Stimulated activated CD4-positive, alpha-beta T cell treated with anti-CD3 and anti-CD28 coated beads, Interleukin-15, amount 100 ng/mL, for 48 hours (primary cell): ENCODE results near the gene STOML1.

Source experiments
- DNase-seq, 2 donors: peaks; one replicate each; pipeline ENCODE4 v3.0.0-alpha.2; 2020; ENCODE audit warnings: low read depth in 2 of 2

STOML1 gene, protein sequence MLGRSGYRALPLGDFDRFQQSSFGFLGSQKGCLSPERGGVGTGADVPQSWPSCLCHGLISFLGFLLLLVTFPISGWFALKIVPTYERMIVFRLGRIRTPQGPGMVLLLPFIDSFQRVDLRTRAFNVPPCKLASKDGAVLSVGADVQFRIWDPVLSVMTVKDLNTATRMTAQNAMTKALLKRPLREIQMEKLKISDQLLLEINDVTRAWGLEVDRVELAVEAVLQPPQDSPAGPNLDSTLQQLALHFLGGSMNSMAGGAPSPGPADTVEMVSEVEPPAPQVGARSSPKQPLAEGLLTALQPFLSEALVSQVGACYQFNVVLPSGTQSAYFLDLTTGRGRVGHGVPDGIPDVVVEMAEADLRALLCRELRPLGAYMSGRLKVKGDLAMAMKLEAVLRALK

DNA sequence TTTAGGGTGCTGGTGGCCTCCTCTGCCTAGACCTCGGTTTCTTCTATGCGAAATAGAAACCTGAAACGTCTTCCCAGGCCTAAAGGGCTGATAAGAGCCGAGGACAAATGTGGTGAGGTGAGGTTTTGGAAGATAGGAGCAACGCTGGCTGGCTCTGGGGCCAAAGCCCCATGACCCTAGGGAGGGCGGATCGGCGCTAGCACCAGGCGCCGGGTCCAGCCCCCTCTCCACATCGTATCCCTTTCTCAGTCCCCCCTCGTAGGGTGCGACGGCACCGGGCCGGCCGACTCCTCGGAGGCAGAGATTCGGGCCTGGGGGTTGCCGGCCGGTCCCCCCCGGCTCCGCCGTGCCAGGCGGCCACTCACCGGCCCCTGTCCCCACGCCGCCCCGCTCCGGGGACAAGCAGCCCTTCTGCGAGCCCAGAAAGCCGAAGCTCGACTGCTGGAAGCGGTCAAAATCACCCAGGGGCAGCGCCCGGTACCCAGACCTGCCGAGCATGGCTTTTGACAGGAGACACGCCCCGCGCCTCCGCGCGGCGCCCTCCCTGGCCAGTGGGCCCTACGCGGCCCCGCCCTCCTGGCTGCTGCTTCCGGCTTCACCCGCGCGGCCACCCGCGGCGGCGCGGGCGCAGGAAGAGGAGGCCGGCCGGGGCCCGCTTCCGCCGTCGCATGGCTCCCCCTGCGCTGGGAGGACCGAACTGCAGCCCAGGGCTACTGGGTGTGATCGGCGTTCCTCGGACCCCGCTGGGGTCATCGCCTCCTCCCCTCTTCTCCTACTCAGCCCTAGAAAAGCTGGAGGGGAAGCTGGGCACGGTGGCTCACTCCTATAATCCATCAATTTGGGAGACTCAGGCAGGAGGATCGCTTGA, at the start of gene STOML1:
Gene STOML1, minus strand, starts transcription at position 570 of the 868 bp plus-strand sequence. Its CDS starts 72 bp downstream, at position 498.
- DNase-seq, result peak; percentile 77 to 92

DNA sequence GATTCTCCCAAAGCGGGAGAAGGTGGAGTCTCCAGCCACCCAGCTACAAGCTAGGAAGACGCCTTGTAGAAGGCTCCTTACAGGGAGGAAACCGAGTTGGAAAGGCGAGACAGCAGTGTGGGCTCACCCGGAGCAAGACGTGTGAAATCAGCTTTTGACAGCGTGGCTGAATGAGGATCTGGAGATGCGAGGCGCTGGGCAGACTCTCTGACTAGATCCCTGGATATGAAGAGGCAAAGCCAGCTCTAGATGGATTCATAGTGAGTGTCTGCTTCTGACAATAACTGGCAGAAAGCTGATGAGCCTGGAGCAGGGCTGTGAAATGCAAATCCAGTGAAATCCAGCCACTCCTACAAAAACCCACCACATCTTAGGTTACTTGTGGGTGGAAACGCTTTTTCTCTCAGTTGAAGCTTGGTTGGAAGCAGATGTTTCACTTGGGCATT, 49.2 kb upstream of the STOML1 start:
- no peak for DNase-seq

DNA sequence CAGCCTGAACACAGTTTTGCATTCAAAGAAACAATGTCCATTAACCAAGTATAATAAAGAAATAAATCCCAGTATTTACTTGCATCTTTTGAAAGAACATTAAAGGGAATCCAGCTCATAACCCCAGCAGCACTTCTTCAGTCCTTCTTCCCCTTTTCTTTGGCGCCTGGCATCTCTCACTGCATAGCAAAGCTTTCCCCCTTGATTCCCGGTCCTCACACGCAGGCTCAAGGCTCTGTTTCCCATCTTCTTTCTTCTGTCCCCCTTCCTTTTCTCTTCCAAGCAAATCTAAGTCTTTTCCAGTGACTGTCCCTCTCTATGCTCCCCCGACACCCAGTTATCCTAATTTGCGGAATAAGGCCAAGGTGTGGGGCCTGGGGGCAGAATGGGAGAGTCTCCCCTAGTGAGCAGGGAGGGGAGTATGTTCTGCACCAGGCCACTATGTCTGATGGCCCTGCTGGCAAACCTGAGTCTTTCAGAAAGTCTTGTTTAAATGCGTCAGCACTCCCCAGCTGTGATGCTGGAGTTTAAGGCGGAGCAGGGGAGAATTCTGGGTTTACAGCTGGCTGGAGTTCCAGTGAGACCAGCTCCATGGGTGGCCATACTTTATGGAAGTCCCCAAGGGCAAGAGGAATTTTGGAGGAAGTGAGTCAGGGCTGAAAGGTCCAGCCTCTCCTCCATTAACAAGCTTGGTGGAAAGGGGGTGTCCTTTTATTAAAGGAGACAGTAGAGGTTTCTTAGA, 48.2 kb upstream of the STOML1 start:
- no peak for DNase-seq

DNA sequence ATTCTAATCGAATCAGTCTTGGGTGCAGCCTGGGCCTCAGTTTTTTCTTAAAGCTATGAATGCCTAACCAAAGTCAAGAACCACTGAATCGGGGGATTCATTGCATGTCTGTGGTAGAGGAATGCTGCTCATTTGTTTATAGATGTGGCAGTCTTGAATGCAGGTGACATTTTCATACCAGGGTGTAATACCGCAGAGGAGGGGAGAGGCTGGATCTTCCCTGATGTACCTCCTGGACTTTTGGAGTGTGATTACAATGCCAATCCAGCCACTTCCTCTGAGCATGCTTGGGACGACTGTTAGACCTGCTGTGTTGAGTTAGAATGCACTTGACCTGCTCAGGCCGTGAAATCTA, 47.5 kb upstream of the STOML1 start:
- DNase-seq, result no peak

DNA sequence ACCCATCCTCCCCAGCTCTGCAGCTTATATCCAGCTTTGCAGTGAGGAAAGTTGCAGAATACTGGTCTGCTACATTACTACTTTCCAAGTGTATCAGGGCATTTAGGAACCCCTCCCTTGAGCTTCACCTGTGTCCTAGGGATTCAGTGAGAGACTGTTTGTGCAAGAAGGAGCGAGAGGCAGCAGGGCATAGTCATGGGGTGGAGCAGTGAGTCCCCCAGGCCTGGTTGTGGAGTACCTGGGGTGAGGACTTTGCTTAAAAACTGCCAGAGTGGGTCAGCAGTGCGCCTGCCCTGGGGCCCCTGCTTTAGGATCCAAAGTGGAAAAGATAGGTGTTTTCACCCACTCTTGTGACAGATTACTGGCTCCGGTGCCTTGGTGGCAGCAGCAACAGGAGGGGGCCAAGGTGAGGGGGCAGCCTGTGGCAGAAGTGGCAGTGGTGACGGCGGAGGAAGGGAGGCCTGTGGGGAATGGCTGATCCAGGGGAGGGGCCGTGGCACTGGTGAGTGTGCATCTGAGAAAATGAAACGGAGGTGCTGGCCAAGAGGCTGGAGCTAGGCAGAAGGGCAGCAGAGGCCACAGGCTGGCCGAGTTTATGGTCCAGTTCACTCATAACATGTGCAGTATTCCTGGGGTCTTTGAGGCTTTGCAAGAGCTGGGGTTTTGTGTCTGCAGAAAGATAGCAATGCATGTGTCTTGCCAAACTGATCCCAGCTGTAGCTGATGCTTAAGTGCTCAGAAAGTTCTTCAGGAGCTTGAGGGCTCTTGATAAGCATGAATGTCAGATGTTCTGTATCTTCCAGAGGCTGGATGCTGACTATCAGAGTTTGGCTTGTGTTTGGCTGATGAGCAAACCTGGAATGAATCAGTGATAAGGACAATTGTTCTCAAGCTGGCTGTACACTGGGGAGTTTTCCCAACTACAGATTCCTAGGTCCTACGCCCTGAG, 46.9 kb upstream of the STOML1 start:
- DNase-seq, result no peak

DNA sequence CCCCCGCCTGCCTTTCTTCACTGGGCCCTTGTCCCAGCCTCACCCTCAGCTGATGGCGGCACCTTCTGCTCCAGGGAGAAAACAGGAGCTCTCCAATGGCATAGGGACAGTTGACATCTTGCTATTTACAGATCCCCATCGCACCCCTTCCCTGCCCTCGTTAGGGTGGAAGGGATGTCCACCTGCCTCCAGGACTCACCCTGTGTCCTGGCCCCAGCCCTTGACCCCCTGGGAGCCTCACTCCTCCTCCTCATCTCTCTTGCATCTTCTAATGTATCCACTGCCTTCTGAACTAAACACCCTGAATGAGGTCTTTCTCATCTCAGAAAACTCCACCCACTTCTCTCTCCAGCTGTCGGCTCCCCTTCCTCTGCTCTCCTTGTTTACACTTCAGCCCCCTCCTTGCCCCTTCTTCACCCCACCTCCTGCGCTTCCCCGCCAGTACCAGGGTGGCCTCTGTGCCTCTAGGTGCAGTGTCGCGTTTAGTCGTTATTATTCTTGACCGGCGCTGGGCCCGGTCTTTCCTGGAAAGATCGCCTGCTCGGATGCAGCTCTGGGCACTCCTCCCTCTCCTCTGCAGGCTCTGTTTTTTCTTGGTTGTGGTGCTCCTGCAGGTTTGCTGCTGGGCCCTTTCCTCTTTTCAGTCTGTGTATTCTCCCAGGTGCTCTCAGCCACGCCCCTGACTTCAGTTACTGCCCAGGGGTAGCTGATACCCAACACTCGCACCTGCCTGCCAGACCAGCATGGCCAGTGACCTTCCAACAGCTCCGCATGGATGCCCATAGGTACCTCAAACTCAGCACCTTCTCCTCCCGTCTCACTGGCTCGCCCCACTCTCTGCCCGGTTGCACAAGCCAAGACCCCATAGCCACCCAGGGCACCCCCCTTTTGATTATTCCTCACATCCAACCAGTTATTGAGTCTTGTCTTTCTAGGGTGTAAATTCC, 45.3 kb upstream of the STOML1 start:
- DNase-seq, result no peak

DNA sequence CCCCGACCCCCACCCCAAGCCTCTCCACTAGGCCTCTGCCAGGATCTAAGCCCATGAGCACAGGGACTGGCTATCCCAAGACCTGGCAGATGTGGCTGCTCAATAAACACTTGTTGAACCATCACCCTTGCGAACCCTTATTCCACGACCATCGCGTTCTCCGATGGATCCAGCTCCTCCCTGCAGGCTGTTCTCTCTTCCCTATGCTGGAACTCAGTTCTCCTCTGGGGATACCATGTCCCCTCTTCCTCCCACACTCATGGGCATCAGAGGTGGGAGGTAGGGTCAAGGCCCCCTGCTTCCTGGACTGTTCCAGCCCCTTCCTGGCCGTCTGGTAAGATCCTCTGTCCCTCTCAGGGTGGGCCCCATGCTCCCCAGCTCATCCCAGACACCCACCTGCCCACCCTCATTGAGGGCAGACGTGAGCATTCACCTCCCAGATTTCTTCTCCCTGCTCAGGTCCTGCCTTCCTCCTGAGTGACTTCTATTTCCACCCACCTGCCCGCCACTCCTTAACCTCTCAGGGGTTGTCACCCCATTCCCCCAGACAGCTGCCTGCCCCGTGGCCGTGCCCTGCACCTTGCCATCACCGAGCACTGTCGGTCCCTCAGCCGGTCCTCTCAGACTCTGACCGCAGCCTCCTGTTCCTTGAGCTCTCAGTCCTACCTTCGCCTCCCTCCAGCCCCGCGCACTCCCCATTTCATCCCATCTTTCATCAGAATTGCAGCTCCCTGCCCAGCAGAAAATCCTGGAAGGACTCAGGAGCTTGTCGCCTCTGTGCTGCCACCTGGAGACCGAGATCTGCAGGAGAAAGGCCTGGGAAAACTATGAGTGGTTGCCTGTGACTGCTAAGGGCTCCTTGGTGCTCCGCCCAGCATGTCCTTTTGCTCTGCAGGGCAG, 44.4 kb upstream of the STOML1 start:
- no peak for DNase-seq

DNA sequence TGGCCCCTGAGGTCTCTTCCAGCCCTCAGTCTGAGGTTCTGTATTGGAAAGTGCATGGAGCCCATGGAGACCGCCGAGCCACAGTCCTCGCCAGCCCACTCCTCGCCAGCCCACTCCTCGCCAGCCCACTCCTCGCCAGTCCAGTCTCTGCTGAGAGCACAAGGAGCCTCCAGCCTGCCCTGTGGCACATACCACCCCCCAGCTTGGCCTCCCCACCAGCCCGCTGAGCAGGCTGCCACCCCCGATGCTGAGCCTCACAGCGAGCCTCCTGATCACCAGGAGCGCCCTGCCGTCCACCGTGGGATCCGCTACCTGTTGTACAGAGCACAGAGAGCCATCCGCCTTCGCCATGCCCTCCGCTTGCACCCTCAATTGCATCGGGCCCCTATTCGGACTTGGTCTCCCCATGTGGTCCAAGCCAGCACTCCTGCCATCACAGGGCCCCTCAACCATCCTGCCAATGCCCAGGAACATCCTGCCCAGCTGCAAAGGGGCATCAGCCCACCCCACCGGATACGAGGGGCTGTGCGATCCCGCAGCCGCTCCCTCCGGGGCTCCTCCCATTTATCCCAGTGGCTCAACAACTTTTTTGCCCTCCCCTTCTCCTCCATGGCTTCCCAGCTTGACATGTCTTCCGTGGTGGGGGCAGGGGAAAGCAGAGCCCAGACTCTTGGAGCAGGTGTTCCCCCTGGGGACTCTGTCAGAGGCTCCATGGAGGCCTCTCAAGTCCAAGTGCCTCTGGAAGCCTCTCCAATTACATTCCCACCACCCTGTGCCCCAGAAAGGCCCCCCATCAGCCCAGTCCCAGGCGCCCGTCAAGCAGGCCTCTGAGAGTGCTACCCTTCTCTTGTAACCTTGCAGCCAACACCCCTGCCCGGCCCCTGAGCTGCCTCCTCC, 43.3 kb upstream of the STOML1 start:
- DNase-seq, result no peak

DNA sequence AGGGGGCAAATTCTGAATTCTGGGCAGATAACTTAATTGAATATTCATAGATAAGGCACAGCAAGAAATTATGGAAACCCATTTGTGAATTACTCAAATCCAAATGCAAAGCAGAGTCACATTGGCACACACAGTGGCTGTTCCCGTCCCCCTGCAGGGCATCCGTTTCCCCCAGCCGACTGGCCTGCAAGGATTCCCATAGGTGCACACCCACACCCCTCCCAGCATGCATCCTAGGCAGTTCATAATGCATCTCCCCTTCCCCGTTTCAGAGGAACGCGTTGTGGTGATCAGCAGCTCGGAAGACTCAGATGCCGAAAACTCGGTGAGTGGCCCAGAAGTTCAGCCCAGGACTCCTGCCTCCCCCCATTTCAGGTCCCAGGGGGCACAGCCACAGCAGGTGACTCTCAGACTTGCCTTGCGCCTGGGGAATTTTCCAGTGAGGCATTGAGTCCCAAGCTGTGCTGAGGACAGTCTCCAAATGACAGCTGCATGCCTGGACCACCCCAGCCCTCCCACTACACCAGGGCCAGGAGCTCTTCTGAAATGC, 42.2 kb upstream of the STOML1 start:
- DNase-seq, result no peak

DNA sequence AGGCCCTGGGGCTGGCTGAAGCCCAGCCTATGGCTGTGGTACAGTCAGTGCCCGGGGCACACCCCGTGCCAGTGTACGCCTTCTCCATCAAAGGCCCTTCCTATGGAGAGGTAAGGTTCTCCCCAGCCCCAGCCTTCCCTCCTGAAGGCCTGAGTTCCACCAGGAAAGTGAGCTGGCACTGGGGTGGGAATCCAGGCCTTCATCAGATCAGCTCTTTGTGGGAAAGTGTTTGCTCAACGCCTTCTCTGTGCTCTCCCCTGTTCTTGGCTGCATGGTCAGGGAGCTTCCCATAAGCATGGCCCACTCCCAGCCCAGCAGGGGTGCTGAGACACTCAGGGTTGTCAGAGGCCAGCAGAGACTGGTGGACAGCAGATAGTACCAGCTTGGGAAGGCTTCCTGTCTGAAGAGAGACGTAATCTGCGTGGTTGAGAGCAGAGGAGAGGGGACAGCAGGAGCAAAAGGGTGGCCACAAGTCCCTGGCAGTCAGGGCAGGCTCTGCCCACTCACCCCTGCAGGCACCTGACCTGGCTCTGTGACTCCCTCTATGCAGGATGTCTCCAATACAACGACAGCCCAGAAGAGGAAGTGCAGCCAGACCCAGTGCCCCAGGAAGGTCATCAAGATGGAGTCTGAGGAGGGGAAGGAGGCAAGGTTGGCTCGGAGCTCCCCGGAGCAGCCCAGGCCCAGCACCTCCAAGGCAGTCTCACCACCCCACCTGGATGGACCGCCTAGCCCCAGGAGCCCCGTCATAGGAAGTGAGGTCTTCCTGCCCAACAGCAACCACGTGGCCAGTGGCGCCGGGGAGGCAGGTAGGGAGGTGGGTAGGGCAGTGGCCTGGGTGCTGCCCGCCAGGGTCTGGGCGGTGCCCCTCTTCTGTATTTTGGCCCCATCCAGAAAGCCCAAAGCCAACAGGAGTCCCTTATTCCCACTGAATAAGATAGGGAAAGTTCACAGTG, 40.8 kb upstream of the STOML1 start:
- DNase-seq, result no peak

DNA sequence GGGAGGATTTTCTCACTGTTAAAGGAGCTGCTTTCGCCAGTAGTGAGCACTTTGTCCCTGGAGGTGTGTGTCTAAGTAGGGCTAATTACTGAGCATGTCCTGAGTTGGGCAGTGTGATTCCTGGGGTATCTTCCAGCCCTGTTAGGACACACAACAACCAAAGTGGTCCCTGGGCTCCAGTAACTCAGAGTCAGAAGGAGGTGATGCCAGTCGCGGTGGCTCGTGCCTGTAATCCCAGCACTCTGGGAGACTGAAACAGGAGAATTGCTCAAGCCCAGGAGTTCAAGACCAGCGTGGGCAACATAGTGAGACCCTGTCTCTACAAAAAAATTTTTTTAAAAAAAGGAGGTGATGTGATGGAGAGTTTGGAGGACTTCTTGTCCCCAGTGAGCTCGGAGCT, 40.0 kb upstream of the STOML1 start:
- no peak for DNase-seq

DNA sequence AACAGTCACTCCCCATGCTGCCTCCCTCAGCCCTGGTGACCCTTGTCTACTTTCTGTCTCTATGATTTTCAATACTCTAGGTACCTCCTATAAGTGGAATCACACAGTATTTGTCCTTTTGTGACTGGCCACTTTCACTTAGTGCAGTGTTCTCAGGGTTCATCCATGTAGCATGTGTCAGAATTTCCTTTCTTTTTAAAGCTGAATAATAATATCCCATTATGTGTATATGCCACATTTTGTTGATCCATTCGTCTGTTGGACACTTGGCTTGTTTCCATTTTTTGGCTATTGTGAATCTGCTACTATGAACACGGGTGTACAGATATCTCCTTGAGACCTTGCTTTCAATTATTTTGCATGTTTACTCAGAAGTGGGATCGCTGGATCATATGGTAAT, 36.6 kb upstream of the STOML1 start:
- DNase-seq, result no peak

DNA sequence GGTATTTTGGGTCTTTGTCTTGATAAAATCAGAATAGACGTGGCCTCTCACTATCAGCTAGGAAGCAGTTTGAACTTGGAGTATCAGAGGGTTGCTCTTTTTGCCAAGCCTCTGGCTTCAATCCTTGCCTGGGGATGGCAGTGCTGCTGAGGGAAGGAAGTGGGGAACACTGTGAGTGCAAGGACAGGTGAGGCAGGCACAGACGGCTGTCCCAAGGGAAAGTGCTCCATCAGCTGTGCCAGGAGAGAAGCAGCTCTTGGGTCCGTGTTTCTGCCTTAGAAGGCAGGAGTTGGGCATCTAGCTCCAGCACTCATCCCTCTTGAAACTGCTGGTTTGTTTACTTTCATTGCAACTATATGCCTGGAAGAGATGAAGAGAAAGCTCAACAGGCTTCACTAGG, 35.6 kb upstream of the STOML1 start:
- DNase-seq, result no peak

DNA sequence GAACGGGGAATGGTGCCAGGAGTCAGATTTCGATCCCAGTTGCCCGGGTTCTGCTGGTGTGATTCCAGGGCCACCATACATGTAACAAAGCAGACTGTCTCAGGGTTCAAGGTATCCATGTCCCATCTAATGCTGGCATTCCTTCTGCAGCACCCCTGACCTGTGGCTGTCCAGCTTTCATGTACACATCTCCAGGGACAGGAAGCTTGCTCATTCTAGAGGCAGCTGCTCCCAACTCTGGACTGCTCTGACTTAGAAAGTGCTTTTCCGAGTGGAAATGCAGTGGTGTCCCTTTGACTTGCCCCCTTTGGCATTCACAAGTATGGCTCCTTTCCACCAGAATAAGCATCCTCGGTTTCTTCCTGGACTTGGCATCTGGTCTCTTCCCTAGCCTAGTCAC, 33.3 kb upstream of the STOML1 start:
- DNase-seq, result no peak

DNA sequence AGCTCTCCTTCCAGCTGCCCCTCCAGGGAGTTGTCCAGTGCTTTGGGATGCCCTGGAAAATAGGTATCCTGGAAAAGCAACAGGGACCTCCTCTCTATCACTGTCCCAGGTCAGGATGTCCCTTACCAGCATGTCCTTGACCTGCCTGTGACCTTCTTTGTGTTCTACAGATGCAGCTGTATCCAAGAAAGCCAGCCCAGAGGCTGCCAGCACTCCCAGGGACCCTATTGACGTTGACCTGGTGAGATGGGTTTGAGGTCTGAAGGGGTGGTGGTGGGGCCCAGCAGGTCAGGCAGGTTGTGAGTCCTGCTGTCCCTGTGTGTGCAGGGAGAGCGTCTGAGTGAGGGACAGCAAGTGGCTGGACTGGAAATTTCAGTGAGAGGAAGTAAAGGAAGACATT, 32.6 kb upstream of the STOML1 start:
- no peak for DNase-seq

DNA sequence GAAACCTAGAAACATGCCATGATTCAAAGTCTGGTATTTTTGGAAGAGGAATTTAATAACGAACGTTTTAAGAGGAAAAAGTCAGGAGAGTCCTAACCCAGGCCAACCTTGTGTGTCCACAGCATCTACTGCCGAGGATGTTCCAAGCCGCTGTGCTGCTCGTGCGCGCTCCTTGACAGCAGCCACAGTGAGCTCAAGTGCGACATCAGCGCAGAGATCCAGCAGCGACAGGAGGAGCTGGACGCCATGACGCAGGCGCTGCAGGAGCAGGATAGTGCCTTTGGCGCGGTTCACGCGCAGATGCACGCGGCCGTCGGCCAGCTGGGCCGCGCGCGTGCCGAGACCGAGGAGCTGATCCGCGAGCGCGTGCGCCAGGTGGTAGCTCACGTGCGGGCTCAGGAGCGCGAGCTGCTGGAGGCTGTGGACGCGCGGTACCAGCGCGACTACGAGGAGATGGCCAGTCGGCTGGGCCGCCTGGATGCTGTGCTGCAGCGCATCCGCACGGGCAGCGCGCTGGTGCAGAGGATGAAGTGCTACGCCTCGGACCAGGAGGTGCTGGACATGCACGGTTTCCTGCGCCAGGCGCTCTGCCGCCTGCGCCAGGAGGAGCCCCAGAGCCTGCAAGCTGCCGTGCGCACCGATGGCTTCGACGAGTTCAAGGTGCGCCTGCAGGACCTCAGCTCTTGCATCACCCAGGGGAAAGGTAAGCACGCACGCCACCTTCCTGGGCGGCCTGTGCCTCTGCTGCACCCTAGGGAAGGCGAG, 30.8 kb upstream of the STOML1 start:
- no peak for DNase-seq
